ENCODE data around the gene TREX2.

The TREX2 gene, protein sequence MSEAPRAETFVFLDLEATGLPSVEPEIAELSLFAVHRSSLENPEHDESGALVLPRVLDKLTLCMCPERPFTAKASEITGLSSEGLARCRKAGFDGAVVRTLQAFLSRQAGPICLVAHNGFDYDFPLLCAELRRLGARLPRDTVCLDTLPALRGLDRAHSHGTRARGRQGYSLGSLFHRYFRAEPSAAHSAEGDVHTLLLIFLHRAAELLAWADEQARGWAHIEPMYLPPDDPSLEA

DNA sequence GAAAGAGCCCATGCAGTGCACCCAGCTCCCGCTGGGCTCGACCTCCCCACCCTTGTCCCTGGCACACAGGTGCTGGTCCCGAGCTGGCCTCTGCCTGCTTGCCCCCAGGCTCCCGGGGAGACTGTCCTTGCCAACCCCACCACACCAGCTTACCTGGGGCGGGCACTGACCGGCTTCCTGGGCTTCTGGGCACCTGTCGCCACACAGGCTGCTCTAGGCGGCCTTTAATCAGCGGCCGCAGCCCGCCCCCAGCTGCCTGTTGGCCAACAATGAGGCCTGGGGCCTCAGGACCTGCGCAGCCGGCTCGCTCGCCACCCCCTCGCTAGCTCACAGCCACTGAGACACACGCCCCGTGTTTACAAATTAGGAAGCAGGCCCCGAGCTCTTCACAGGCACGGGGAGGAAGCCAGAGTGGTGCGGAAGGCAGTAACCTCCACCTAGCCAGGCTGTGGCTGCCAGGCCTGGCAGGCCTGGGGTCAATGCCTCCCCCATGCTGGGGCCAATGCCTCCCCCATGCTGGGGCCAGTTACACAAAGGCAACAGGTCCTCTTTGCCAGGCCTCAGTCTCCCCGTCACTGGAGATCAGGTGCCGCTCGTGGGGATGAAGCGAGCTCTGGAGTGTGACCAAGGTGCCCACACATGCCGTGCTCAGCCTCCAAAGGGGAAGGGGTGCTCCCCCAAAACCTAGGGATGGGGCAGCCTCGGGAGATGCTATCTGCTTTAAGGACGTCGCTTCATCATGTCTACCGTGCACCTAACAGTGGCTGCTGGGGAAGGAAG lies at the start of gene TREX2:
TREX2 (minus strand) TSS at position 201 of the 780 bp plus-strand sequence. CDS start 626 bp downstream, outside the sequence.
- no peak for DNase-seq

- no peak for DNase-seq
These were observed 49.5 kb upstream of the TREX2 start for GRCh38 chrX:153495362-153495751.

GRCh38 chrX:153494541-153495361 lies 48.9 kb upstream of the TREX2 start, which contains the start of gene BGN:
TSS of gene BGN (plus strand) at chrX:153494980. CDS start at chrX:153504632, 9,652 bp downstream.
- peak in 1 of 2 experiments; percentile 33 for DNase-seq

- no peak for DNase-seq
These were observed 48.2 kb upstream of the TREX2 start for GRCh38 chrX:153494061-153494460.

- DNase-seq, result no peak
These were observed 47.2 kb upstream of the TREX2 start for GRCh38 chrX:153493085-153493484.

DNA sequence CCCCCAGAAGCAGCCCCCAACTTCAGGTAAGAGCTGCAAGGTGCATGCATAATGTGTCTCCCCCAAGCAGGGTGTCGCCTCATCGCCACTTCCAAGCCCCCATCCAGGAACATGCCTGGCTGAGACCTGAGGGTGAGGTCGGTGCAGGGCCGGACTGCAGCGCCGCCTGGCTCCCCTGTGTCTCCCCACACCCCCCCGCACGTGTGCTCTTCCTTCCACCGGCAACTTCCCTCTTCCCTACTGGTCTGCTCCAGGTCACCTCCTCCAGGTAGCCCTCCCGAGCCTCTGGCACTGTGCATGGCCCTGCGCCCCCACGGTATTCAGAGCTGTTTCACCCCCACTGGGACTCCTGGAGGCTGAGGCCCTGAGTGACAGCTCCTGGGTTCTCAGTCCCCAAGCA lies 46.7 kb upstream of the TREX2 start:
- DNase-seq, result no peak

DNA sequence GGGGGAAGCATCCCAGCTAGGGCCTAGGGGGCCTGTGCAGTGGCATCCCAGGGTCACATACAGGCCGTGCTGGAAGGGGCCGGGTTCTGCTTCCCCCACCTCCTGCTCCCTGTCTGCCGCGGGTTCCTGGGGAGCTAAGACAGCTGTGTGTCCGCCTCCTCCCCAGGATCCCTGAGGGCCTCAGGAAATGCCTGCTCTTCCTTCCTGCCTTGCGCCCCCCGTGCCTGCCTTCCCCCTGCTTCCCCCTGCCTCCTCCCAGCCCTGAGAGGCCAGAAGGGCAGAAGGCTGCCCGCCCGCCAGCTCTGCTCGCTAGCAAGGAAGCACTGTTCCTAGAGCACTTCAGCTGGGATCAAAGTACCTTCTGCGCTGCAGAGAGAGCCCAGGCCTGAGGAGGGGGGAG lies 46.1 kb upstream of the TREX2 start:
- DNase-seq, result peak; percentile 45 to 67

DNA sequence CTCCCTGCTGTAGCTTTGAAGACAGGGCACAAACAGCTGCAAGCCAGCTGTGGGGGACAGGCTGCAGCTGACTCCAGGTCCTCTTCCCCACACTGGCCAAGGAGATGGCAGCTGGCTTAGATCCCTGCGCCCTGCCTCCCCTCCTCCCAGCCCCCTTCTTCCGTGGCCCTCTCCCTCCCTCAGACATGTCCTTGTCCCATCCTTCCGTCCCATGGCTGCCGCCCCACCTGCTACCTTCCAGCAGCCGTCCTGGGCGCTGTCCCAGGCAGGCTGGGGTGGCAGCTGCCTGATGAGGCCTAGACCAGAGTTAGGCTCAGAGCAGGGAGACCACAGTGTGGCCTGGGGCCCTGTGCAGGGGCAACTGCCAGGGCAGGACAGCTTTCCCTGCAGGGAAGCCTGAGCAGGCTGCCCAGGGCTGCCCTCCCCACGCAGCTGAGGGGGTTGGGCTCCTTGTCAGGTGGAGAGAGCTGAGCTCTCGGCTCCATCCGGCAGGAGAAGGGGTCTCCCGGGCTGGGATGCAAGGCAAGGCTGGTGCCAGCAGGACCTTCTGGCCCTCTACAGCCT lies 45.6 kb upstream of the TREX2 start:
- peak in 1 of 2 experiments; percentile 47 for DNase-seq

- no peak for DNase-seq
These were observed 44.5 kb upstream of the TREX2 start for GRCh38 chrX:153490217-153490930.

GRCh38 chrX:153488231-153488914 lies 42.5 kb upstream of the TREX2 start:
- DNase-seq, result peak in 1 of 2 experiments; percentile 29

DNA sequence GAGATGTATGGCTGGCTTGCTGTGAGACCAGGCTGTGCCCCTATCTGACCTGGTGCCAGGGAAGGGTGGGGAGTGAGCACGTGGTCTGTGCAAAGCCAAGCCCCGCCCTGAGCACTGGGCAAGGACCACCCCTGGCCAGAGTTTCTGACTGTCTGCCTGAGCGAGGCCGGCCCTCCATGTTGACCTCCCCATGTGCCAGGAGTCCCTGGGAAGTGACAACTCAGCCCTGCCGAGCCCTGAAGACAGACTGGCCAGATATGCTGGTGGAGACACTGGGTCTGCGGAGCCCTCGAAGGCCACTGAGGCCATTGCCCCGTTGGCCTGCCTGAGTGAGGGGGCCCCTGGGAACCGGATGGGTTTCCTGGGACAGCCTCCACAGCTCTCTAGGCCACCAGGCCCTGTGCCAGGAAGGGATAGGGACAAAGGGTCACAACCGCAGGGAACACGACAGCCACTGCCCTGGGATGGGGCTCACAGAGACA lies 41.8 kb upstream of the TREX2 start:
- no peak for DNase-seq

DNA sequence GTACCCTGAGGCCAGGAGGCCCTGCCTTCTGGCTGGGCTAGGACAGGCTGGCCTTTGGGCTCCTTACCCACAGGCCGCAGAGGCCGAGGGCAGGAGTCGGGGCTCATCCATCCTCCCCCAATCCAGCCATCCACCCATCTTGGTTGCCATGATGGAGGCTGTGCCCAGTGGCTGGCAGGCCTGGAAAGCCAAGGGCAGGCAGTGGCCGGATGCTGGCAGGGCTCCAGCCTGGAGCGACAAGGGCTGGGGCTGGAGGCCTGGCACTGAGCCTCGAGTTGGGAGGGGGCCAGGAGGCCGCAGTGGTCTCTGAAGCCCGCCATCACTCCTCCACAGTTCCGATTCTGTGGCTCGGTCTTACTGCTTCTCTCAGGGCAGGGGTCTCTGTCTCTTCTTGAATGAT lies 40.3 kb upstream of the TREX2 start:
- no peak for DNase-seq

GRCh38 chrX:153485396-153486080 lies 39.7 kb upstream of the TREX2 start:
- peak in 1 of 2 experiments; percentile 59 for DNase-seq

GRCh38 chrX:153482376-153483015 lies 36.6 kb upstream of the TREX2 start:
- no peak for DNase-seq

DNA sequence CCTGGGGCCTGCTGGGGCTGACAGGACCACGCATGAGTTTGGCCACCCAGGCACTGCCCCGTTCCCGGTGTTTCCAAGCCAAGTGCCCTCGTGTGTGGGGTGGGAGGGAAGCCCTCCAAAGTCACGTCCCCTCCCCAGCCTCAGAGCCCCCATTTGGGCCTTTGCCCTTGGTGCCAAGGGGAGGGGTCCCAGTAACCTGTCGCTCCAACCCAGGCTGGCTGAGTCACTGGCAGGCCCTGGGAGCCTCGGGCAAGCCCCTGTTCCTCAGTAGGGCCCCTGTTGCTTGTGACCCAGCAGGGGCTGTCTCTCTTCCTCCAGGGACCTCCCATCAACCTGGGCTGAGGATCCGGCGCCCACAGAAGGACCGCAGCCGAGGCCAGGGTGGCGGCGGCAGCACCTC lies 35.2 kb upstream of the TREX2 start:
- DNase-seq, result no peak

- no peak for DNase-seq
These were observed 32.9 kb upstream of the TREX2 start for GRCh38 chrX:153478746-153479145.

DNA sequence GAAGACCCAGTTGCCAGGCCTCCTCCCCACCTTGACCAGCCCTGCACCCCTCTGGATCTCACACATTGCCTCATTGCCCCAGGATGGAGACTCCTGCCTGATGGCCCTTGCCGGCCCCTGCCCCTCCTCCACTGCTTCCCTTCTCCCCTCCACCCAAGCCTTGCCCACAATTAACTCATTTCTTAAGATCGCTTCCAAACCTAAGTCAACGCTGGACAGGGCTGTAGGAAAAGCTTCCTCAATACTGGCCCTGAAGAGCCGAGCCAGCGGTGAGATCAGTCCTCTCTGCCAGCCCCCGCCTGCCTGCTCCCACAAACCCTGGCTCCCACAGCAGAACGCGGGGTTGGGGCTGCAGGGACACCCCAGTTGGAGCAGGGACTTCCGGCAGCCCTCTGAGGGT lies 32.0 kb upstream of the TREX2 start:
- no peak for DNase-seq

DNA sequence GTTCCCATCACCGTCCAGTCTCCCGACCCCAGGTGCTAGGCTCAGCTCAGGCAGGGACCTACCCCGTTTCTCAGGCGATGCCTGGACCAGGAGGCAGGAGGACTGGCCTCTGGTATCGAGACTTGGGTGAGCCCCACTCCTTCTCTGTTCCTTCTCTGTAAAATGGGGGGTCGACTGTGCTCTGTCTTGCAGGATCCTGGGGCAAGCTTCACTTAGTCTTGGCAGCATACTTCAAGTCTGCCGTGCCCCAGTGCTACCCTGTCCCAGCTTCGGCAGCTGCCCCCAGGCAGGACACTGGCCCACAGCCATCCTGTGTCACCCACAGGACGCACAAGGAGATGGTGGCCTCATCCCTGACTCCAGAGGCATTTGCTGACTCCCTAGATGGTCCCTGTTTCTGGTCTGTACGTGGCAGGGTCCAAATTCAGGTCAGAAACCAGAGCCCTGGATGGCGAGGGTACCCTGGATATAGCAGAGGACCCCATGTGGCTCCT lies 31.6 kb upstream of the TREX2 start:
- no peak for DNase-seq

DNA sequence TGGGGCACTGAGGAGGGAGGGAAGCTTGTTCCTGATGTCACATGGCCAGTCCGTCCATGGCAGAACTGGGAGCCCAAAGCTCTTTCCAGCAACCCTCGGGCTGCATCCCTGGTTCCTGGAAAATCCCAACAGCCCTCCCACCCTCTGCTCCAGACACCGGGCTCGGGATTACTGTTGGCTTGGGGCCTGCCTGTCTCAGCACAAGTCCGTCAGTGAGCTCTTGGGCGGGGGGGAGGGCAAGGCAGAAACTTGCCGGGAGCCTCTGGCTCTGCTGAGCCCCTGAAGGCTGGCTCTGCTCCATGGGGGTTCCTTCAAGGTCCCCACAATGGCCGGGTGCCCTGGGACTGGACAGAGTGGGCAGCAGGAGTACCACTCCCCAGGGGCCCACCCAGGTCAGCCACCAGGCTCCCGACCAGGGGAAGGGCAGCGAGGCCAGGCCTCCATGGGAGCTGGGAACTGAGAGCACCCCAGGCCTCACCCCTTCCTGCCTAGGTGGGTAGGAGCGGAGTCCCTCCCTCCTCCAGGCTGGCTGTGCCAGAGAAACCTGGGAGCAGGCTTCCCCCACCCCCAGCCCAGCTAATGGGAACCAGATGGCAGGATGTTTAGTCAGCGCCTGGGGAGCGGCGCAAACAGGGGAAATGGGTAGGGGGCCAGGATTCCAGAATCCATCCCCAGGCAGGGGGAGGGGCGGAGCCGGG lies 31.0 kb upstream of the TREX2 start:
- DNase-seq, result peak in 1 of 2 experiments; percentile 75

All from NCI-H524 (cell line).